OCI-LY3 (cell line): ENCODE measurements around the gene CIAO2B.

Experiments used
- CTCF ChIP-seq: fragments of 200-600, 300-600 bp; sonication (generic); IDR thresholded peaks from 2 replicates; pipeline ENCODE4 v1.5.1; 2014; ENCODE audit warnings: antibody characterized with exemption, low read length, low read depth
- EZH2phosphoT487 ChIP-seq: fragments of 200-600 bp; shearing (Covaris generic); IDR thresholded peaks from 2 replicates; pipeline ENCODE4 v1.6.1; 2018; ENCODE audit warnings: antibody characterized with exemption, mixed run types, low read depth

GRCh38 chr16:66928702-66929388 is 5.4 kb downstream of the CIAO2B start:
- TF ChIP-seq CTCF (peak; percentile 48), EZH2phosphoT487 (no peak)
